ENCODE results near the gene XRCC3.

Gene XRCC3

DNA sequence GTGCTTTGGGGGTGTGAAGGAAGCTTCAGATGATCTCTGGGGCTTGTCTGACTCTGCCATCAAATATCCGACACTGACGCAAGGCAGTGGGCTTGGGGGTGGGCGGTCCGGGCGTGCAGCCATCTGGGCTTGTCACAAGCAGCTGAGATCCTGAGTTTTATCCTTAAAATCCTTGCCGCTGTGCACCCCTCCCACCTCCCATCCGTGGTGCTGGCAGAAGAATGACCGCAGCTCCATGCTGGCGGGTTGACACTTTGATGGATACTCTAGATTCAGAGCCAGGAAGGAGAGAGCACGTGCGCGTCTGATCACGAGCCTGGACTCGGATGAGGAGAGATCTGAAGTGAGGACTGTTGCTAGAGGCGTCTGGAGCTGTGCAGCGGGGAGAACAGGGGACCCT lies 3.3 kb upstream of the XRCC3 start:
- no peak overlapping the region for H3K4me3 ChIP-seq (replicated peaks in 1 of 2; ENCODE audit: low read depth in 2 of 2, low read length in 2 of 2)
- peak in 1 of 2 donors; percentile 63 for DNase-seq (ENCODE audit: low read depth in 2 of 2)
- TF ChIP-seq, protein P1, sequence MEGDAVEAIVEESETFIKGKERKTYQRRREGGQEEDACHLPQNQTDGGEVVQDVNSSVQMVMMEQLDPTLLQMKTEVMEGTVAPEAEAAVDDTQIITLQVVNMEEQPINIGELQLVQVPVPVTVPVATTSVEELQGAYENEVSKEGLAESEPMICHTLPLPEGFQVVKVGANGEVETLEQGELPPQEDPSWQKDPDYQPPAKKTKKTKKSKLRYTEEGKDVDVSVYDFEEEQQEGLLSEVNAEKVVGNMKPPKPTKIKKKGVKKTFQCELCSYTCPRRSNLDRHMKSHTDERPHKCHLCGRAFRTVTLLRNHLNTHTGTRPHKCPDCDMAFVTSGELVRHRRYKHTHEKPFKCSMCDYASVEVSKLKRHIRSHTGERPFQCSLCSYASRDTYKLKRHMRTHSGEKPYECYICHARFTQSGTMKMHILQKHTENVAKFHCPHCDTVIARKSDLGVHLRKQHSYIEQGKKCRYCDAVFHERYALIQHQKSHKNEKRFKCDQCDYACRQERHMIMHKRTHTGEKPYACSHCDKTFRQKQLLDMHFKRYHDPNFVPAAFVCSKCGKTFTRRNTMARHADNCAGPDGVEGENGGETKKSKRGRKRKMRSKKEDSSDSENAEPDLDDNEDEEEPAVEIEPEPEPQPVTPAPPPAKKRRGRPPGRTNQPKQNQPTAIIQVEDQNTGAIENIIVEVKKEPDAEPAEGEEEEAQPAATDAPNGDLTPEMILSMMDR (IDR thresholded peaks at IDR 0.05; ENCODE audit: low read depth, low read length), result no peak

DNA sequence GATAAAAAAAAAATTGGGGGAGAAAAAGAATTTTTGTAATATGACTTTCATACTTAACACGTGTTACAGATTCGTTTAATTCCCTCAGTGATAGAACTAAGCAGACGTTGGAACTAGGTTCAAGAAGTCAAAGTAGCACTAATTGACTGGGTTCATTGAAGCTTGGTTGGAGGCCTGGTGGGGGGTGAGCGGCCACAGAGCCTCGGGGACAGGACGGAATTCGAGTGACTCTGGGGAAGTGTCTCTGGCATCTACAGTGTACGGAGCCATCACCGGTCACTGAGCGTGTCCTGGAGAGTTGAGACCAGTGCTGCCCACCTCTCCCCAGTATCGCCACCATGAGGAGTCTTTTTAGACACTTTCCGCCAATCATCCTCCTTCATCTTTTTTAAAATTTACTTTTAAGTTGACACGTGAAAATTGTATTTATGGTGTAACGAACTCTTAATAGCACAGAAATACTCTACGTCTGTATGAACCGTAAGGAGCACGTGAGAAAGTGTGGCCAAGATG lies 1.7 kb upstream of the XRCC3 start:
- TF ChIP-seq, protein P1 (IDR thresholded peaks at IDR 0.05; ENCODE audit: low read depth, low read length), result no peak
- no peak for DNase-seq (ENCODE audit: low read depth in 2 of 2)
- peak overlapping the region; percentile 67 to 80 for H3K4me3 ChIP-seq (replicated peaks in 1 of 2; ENCODE audit: low read depth in 2 of 2, low read length in 2 of 2)

DNA sequence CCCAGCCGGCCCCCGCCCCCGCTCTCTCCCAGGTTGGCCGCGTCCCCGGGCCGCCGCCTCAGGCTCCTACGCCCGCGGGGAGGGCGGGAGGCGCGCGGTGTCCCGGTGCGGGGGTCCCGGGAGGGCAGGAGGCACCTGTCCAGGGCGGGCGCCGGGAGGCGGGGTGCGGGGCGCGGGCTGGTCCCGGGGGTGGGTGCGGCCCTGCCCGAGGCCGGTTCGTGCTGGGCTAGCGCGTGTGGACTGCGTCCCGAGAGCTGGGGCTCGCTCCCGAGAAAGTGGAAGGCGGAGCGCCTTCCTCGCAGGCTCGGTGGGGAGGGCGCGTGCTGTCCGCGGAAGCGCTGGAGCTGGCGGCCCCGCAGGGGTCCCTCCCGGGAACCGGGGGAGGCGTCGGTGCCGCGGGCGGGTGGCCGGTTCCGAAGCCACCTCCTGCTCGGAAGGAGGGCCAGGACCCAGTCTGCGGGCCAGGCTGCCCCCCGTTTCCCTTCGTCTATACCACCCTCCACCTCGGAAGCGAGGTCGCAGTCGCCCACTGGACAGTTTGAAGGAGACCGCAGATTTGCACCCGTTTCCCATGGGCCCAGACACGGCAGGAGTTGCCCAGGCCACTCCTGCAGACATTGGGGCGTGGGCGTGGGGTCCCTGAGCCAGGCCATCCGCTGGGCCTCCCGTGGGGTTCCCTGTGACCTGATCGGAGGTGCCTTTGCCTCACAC lies 995 bp upstream of the XRCC3 start:
- peak overlapping the region; percentile 67 to 80 for H3K4me3 ChIP-seq (replicated peaks in 1 of 2; ENCODE audit: low read depth in 2 of 2, low read length in 2 of 2)
- peak in 1 of 2 donors; percentile 21 for DNase-seq (ENCODE audit: low read depth in 2 of 2)

DNA sequence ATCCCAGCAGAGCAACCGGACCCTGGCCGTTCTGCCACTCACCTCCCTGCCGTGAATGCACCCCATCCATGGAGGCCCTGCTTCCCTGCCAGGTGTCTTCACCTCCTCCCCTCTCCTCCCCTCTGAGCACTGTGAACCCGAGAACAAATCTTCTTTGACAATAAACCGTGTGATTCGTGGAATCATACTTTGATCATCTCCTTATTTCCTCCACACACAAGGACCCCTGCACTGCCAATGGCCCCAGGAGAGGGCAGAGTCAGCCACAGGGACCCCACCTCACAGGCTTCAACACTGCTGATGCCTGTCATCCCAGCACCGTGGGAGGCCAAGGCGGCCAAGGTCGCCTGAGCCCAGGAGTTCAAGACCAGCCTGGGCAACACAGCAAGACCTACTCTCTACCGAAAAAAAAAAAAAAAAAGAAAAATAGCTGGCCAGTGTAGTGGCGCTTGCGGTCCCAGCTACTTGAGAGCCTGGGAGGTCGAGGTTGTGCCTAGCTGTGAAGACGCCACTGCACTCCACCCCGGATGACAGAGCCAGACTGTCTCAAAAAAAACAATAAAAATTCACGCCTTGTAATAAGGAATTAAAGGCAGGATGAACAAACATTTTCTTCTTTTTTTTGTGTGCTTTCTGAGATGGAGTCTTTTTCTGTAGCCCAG lies 1.1 kb downstream of the XRCC3 start:
- H3K4me3 ChIP-seq (replicated peaks in 1 of 2; ENCODE audit: low read depth in 2 of 2, low read length in 2 of 2), result peak overlapping the region in 1 of 2 donors; percentile 60
- TF ChIP-seq, protein P1 (IDR thresholded peaks at IDR 0.05; ENCODE audit: low read depth, low read length), result no peak
- DNase-seq (ENCODE audit: low read depth in 2 of 2), result no peak

More for the DNA sequence above, 995 bp upstream of the XRCC3 start:
- TF ChIP-seq, protein P1 (IDR thresholded peaks at IDR 0.05; ENCODE audit: low read depth, low read length), result no peak

DNA sequence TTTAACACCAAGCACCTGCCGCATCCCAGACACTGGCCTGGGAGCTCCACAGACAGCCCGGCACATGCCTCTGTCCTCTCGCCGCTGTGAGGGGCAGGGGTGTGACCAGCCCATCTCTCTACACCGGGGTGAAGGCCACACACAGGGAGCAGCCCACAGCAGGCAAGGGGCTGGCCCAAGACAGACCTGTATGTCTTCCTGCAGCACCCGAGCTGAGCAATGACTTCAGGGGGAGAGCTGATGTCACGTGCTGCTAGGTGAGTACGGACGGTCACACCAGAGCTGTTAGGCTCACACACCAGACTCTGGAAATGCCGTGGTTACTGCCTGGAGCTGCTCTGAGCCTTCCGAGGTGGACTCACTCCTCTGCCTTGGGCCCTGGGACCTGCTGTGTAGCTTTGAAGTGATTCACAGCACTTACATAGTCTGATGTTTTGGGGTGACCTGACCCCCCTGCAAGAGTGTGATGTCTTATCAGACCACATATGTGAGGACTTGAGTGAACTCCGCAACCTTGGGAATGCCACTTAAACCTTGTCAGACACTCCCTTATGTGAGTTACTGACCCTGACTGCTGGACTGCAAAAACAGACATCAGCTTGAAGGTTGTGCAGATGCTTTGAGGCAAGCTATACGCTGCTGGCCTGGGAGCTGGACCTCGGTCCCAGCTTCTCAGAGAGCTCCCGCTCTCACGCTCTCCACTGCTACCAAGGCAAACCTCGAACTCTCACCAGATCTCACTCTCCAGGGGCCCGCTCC lies 1.8 kb downstream of the XRCC3 start:
- no peak overlapping the region for H3K4me3 ChIP-seq (replicated peaks in 1 of 2; ENCODE audit: low read depth in 2 of 2, low read length in 2 of 2)
- DNase-seq (ENCODE audit: low read depth in 2 of 2), result no peak
- TF ChIP-seq, protein P1 (IDR thresholded peaks at IDR 0.05; ENCODE audit: low read depth, low read length), result no peak

DNA sequence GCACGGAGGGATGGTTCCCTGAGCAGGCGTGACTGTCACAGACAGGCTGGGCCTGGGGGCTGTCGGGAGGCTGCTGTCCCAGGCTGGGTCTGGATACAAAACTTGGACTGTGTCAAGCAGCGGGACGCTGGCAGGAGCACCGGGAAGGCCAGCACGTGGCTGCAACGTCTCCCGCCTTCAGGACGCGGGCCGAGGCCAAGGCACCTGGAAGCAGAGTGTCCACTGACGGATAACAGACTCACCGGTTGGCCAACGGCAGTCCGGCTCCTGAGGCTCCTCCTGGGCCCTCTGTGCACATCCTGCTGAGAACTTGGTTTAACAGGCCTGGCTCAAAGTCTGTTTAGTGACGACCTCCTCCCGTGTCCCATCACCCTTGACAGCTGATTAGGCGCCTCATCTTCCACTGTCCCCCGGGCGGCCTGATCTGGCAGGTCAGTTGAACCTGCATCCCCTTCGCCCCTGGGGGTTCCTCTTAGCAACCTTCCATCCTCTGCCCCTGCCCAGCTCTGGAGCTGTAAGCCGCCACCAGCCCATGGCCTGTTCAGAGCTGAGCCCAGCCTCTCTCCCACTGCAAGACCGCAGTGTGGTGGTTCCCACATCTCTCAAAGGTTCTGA lies 2.5 kb downstream of the XRCC3 start:
- H3K4me3 ChIP-seq (replicated peaks in 1 of 2; ENCODE audit: low read depth in 2 of 2, low read length in 2 of 2), result no peak overlapping the region
- TF ChIP-seq, protein P1 (IDR thresholded peaks at IDR 0.05; ENCODE audit: low read depth, low read length), result no peak
- DNase-seq (ENCODE audit: low read depth in 2 of 2), result no peak

Measured in cardiac fibroblast (primary cell).